Osteoblast (primary cell): ENCODE results near the gene ATE1. TPM values are rescaled to one million over a fixed set of nuclear protein-coding genes. Genes with fewer than 3 reads are reported as not detected.
A peak's percentile ranks its signal among the peaks of the same experiment; 100 is the strongest.

ENCODE experiments used
- DNase-seq: peaks from one replicate; pipeline ENCODE4 v3.0.0; 2011; ENCODE audit warnings: low spot score, mixed read lengths; ENCODE audit not compliant: insufficient read length; ENCODE audit errors: missing footprints
- H2AFZ ChIP-seq: 2 replicates; pipeline ENCODE4 v1.6.0; 2011; ENCODE audit warnings: mild to moderate bottlenecking, low read length
- H3K27ac ChIP-seq: 2 replicates; pipeline ENCODE4 v1.5.1; 2011; ENCODE audit warnings: mild to moderate bottlenecking, low read depth, low read length, moderate library complexity
- H3K27me3 ChIP-seq: 2 replicates; pipeline ENCODE4 v1.6.0; 2012; ENCODE audit warnings: mild to moderate bottlenecking, control low read depth, inconsistent platforms, low read length, moderate library complexity; ENCODE audit not compliant: insufficient read depth
- H3K36me3 ChIP-seq: 2 replicates; pipeline ENCODE4 v1.5.1; 2011; ENCODE audit warnings: mild to moderate bottlenecking, low read length, control low read depth, moderate library complexity; ENCODE audit not compliant: insufficient read depth
- H3K4me1 ChIP-seq: 2 replicates; pipeline ENCODE4 v1.5.1; 2011; ENCODE audit warnings: mild to moderate bottlenecking, low read length, control low read depth, moderate library complexity; ENCODE audit not compliant: insufficient read depth
- H3K4me2 ChIP-seq: 2 replicates; pipeline ENCODE4 v1.6.0; 2011; ENCODE audit warnings: mild to moderate bottlenecking, low read length; ENCODE audit not compliant: insufficient read depth
- H3K4me3 ChIP-seq: fragments of 200-600 bp; sonication (generic); 3 replicates; pipeline ENCODE4 v1.5.1; 2012; ENCODE audit warnings: mild to moderate bottlenecking, low read length, inconsistent platforms; ENCODE audit not compliant: insufficient read depth
- H3K79me2 ChIP-seq: 2 replicates; pipeline ENCODE4 v1.6.0; 2012; ENCODE audit warnings: mild to moderate bottlenecking, low read length, control low read depth, inconsistent platforms; ENCODE audit not compliant: insufficient read depth
- H3K9me3 ChIP-seq: 2 replicates; pipeline ENCODE4 v1.5.1; 2011; ENCODE audit warnings: low read depth, low read length, control low read depth
- H4K20me1 ChIP-seq: 2 replicates; pipeline ENCODE4 v1.6.0; 2012; ENCODE audit warnings: mild to moderate bottlenecking, low read length, control low read depth; ENCODE audit not compliant: insufficient read depth
- CTCF ChIP-seq: IDR thresholded peaks from 2 replicates; pipeline ENCODE4 v1.5.1; 2011; ENCODE audit warnings: mild to moderate bottlenecking, low read depth, low read length, moderate library complexity; ENCODE audit errors: extremely low read depth
- total RNA-seq: library from RNA; depleted of rRNA; stranded (reverse); fragments of >200 nt; gene quantifications from 2 replicates; pipeline ENCODE4 v1.2.3, GENCODE V29; 2012

ATE1 gene
- total RNA-seq, 1 donor = 21.0 TPM

GRCh38 chr10:121823993-121824463, 103.8 kb downstream of the ATE1 start:
- no peaks in the 10 kb centered on the region for H3K79me2 ChIP-seq
- no peaks in the 10 kb centered on the region for H3K36me3 ChIP-seq
- H3K4me1 ChIP-seq = no peaks in the 10 kb centered on the region
- no peaks in the 10 kb centered on the region for H3K9me3 ChIP-seq
- TF ChIP-seq CTCF = peak; percentile 78
- peak; percentile 77 for DNase-seq
- no peaks in the 10 kb centered on the region for H4K20me1 ChIP-seq
- H3K27ac ChIP-seq = peak overlapping the region; percentile 23
- no peak overlapping the region for H3K4me2 ChIP-seq
- peak overlapping the region; percentile 16 for H2AFZ ChIP-seq
- H3K4me3 ChIP-seq = no peak overlapping the region
- no peaks in the 10 kb centered on the region for H3K27me3 ChIP-seq

GRCh38 chr10:121822724-121823123, 105.1 kb downstream of the ATE1 start:
- H2AFZ ChIP-seq = no peak overlapping the region
- DNase-seq = no peak
- H3K4me1 ChIP-seq = no peaks in the 10 kb centered on the region
- no peaks in the 10 kb centered on the region for H3K79me2 ChIP-seq
- no peak for TF ChIP-seq CTCF
- no peaks in the 10 kb centered on the region for H3K27me3 ChIP-seq
- H3K4me2 ChIP-seq = no peak overlapping the region
- no peak overlapping the region for H3K27ac ChIP-seq
- H3K4me3 ChIP-seq = no peak overlapping the region
- H3K36me3 ChIP-seq = no peaks in the 10 kb centered on the region
- H4K20me1 ChIP-seq = no peaks in the 10 kb centered on the region
- H3K9me3 ChIP-seq = no peaks in the 10 kb centered on the region

- no peaks in the 10 kb centered on the region for H3K79me2 ChIP-seq
- no peaks in the 10 kb centered on the region for H3K27me3 ChIP-seq
- no peaks in the 10 kb centered on the region for H3K9me3 ChIP-seq
- DNase-seq = no peak
- no peaks in the 10 kb centered on the region for H3K36me3 ChIP-seq
- no peak overlapping the region for H2AFZ ChIP-seq
- H3K4me1 ChIP-seq = no peaks in the 10 kb centered on the region
- no peak overlapping the region for H3K4me2 ChIP-seq
- no peak overlapping the region for H3K4me3 ChIP-seq
- H4K20me1 ChIP-seq = no peaks in the 10 kb centered on the region
- TF ChIP-seq CTCF = no peak
- no peak overlapping the region for H3K27ac ChIP-seq
Observed at GRCh38 chr10:121822180-121822579, 105.7 kb downstream of the ATE1 start.

GRCh38 chr10:121819049-121819448, 108.8 kb downstream of the ATE1 start:
- no peak overlapping the region for H3K4me2 ChIP-seq
- no peak overlapping the region for H2AFZ ChIP-seq
- H3K9me3 ChIP-seq = no peaks in the 10 kb centered on the region
- no peak overlapping the region for H3K4me3 ChIP-seq
- no peak for TF ChIP-seq CTCF
- no peaks in the 10 kb centered on the region for H3K4me1 ChIP-seq
- H3K79me2 ChIP-seq = no peaks in the 10 kb centered on the region
- H3K36me3 ChIP-seq = no peaks in the 10 kb centered on the region
- H3K27ac ChIP-seq = no peak overlapping the region
- H4K20me1 ChIP-seq = no peaks in the 10 kb centered on the region
- no peak for DNase-seq
- no peaks in the 10 kb centered on the region for H3K27me3 ChIP-seq
